Measurements from ENCODE around the gene TUBB.
A peak's percentile ranks its signal among the peaks of the same experiment; 100 is the strongest.

TUBB gene

GRCh38 chr6:30687659-30688431 is 32.3 kb upstream of the TUBB start (continued):
- TF ChIP-seq ZBTB17 (tag by site-specific recombination; IDR thresholded peaks at IDR 0.05) (peak; percentile 32; the same call in 1 of the 2 replicates), ZNF341 (tag by site-specific recombination; IDR thresholded peaks at IDR 0.05; ENCODE audit: low read depth) (no peak; the same call in 1 of the 2 replicates)

DNA sequence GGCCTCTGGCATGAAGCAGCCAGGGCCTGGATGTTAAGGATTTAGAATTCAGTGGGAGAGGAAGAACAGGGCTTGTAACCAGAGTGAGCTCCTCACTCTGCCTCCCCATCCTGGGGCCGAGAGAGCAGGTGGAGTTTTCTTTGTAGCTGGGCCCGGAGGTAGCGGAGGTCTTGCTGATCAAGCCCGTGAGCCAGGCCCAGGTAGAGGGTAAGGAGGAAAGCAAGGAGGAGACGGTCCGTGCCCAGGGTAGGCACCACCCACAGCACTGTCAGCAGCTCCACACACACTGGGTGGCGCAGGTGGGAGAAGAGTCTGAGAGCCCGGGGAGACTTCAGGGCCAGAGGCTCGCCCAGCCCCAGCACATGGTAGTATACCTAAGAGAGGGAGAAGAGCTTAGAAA is 31.6 kb upstream of the TUBB start:
- peaks cover 17% of the 10 kb centered on the region for H3K4me1 ChIP-seq (ENCODE audit: control insufficient read depth, insufficient read depth, low read length)
- CTCF ChIA-PET: interaction anchor here (0.5 to 5.4 kb wide), 12 partner anchors 10 to 140 kb away, joined by 3 to 45 read pairs (median 4); partner anchors contain the start of gene DHX16
- H3K27ac ChIP-seq (ENCODE audit: extremely low read depth, low read depth, low read length): peak overlapping the region; percentile 94; the same call in 1 of the 2 replicates

DNA sequence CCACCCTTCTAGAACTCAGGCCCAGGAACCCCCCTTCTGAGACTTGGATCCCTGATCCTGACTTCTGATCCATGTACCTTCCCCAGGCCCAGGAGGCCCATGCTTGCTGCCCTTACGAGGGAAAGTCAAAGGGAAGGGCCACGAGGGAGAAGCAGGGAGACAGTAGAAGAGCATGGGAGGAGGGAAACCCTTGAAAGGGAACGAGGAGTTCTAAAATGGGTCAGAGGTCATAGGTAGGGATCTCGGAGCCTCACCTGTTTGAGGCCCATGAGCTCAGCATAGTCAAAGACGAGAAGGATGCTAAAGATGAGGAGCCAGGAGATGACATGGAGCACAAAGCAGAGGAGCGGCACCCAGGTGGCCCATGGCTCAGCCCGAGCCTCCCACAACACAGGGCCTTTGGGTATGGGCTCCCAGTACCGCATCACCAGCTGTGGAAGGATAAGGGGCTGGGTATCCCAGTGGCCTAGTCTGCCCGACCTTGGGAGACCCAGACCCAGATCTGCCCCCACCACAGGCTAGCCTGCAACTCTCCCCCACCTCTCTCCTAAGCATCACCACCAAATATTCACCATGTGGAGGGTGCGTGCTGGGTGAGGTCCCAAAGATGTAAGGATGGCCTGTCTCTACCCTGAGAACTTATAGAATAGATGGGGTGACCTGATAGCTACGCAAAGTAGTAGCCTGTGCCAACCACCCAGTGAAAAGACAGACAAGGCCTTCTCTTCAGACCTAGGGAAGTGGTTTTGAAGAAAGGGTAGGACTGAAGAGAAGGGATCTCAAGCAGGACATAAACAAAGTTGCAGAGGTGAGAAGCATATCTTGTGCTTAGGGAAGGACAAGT is 30.9 kb upstream of the TUBB start:
- TF ChIP-seq ZNF169 (tag by site-specific recombination; IDR thresholded peaks at IDR 0.05): no peak
- no peak for TF ChIP-seq KLF1 (tag by site-specific recombination; IDR thresholded peaks at IDR 0.05)
- TF ChIP-seq, protein P1, sequence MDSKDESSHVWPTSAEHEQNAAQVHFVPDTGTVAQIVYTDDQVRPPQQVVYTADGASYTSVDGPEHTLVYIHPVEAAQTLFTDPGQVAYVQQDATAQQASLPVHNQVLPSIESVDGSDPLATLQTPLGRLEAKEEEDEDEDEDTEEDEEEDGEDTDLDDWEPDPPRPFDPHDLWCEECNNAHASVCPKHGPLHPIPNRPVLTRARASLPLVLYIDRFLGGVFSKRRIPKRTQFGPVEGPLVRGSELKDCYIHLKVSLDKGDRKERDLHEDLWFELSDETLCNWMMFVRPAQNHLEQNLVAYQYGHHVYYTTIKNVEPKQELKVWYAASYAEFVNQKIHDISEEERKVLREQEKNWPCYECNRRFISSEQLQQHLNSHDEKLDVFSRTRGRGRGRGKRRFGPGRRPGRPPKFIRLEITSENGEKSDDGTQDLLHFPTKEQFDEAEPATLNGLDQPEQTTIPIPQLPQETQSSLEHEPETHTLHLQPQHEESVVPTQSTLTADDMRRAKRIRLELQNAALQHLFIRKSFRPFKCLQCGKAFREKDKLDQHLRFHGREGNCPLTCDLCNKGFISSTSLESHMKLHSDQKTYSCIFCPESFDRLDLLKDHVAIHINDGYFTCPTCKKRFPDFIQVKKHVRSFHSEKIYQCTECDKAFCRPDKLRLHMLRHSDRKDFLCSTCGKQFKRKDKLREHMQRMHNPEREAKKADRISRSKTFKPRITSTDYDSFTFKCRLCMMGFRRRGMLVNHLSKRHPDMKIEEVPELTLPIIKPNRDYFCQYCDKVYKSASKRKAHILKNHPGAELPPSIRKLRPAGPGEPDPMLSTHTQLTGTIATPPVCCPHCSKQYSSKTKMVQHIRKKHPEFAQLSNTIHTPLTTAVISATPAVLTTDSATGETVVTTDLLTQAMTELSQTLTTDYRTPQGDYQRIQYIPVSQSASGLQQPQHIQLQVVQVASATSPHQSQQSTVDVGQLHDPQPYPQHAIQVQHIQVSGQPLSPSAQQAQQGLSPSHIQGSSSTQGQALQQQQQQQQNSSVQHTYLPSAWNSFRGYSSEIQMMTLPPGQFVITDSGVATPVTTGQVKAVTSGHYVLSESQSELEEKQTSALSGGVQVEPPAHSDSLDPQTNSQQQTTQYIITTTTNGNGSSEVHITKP (tag by site-specific recombination; IDR thresholded peaks at IDR 0.05): peak; percentile 74
- no peak for TF ChIP-seq SCRT2 (tag by site-specific recombination; IDR thresholded peaks at IDR 0.05)
- 0 out of 2 replicates have a peak, but pooled peaks have one; percentile 7 for TF ChIP-seq ZNF341 (tag by site-specific recombination; IDR thresholded peaks at IDR 0.05; ENCODE audit: low read depth)
- no peak for TF ChIP-seq ZFP69B (tag by site-specific recombination; IDR thresholded peaks at IDR 0.05)
- no peak for TF ChIP-seq ZNF132 (tag by site-specific recombination; IDR thresholded peaks at IDR 0.05; ENCODE audit: borderline replicate concordance)
- TF ChIP-seq PRDM1 (tag by site-specific recombination; IDR thresholded peaks at IDR 0.05): peak; percentile 73
- TF ChIP-seq ZFP37 (tag by site-specific recombination; IDR thresholded peaks at IDR 0.05): no peak
- H3K4me1 ChIP-seq (ENCODE audit: control insufficient read depth, insufficient read depth, low read length): peaks cover 17% of the 10 kb centered on the region
- ChIA-PET CTCF (interaction anchor here (0.6 to 5.4 kb wide), 11 partner anchors 9 to 504 kb away, joined by 3 to 45 read pairs (median 3); no protein-coding TSS in a partner anchor), POLR2A (interaction anchor here (0.5 to 14.5 kb wide), 6 partner anchors 10 to 91 kb away, joined by 3 to 235 read pairs (median 4); partner anchors contain the start of genes FLOT1, MDC1 and TUBB)
- H3K9me3 ChIP-seq (ENCODE audit: control insufficient read depth, insufficient read depth, low read depth, low read length): no peaks in the 10 kb centered on the region
- peak overlapping the region; percentile 93; the same call in 1 of the 2 replicates for H3K27ac ChIP-seq (ENCODE audit: extremely low read depth, low read depth, low read length)
- H3K36me3 ChIP-seq (ENCODE audit: control insufficient read depth in 2 of 2, insufficient read depth in 1 of 2, low read length in 2 of 2): peaks cover 0 to 6% of the 10 kb centered on the region in 2 experiments; a peak in 2 of 3 replicates
- H3K4me3 ChIP-seq (ENCODE audit: low read depth, low read length): no peak overlapping the region

More for the DNA sequence above, 31.6 kb upstream of the TUBB start:
- no peak for TF ChIP-seq GLI2 (tag by site-specific recombination; IDR thresholded peaks at IDR 0.05; ENCODE audit: borderline replicate concordance, low read depth)
- no peak for TF ChIP-seq HIC1 (tag by site-specific recombination; IDR thresholded peaks at IDR 0.05)
- Histone ChIP-seq H3K36me3 (ENCODE audit: control insufficient read depth in 2 of 2, insufficient read depth in 1 of 2, low read length in 2 of 2) (peaks cover 0 to 6% of the 10 kb centered on the region in 2 experiments; a peak in 2 of 3 replicates), H3K9me3 (ENCODE audit: control insufficient read depth, insufficient read depth, low read depth, low read length) (no peaks in the 10 kb centered on the region), H3K4me3 (ENCODE audit: low read depth, low read length) (no peak overlapping the region)
- POLR2A ChIA-PET: interaction anchor here (0.6 to 14.5 kb wide), 10 partner anchors 9 to 470 kb away, joined by 3 to 235 read pairs (median 3); partner anchors contain the start of genes DHX16, FLOT1, MDC1 and TCF19
